Body of pancreas (tissue), 4 donors: ENCODE results near the gene SLC2A8.

Experiments used
- POLR2A ChIP-seq, 3 donors: fragments of 450-650 bp; IDR thresholded peaks; one replicate each; pipeline ENCODE4 v1.6.1; 2016; ENCODE audit warnings: antibody characterized with exemption in 3 of 3, mild to moderate bottlenecking in 2 of 3
- TF ChIP-seq, protein P1 (sequence below), 7 experiments: fragments of 450-650 bp in 4 of 7; fragments of 200-600 bp in 3 of 7; sonication (generic) in 3 of 7; IDR thresholded peaks; one replicate each; pipeline ENCODE4 v1.5.1; 2016 to 2019; ENCODE audit warnings: antibody characterized with exemption in 7 of 7

GRCh38 chr9:127358770-127359169 lies 38.2 kb upstream of the SLC2A8 start:
- TF ChIP-seq, protein P1, sequence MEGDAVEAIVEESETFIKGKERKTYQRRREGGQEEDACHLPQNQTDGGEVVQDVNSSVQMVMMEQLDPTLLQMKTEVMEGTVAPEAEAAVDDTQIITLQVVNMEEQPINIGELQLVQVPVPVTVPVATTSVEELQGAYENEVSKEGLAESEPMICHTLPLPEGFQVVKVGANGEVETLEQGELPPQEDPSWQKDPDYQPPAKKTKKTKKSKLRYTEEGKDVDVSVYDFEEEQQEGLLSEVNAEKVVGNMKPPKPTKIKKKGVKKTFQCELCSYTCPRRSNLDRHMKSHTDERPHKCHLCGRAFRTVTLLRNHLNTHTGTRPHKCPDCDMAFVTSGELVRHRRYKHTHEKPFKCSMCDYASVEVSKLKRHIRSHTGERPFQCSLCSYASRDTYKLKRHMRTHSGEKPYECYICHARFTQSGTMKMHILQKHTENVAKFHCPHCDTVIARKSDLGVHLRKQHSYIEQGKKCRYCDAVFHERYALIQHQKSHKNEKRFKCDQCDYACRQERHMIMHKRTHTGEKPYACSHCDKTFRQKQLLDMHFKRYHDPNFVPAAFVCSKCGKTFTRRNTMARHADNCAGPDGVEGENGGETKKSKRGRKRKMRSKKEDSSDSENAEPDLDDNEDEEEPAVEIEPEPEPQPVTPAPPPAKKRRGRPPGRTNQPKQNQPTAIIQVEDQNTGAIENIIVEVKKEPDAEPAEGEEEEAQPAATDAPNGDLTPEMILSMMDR (IDR thresholded peaks at IDR 0.05): no peak
- TF ChIP-seq POLR2A (IDR thresholded peaks at IDR 0.05): no peak
